ENCODE data around the gene TRMT10A.

Gene TRMT10A

DNA sequence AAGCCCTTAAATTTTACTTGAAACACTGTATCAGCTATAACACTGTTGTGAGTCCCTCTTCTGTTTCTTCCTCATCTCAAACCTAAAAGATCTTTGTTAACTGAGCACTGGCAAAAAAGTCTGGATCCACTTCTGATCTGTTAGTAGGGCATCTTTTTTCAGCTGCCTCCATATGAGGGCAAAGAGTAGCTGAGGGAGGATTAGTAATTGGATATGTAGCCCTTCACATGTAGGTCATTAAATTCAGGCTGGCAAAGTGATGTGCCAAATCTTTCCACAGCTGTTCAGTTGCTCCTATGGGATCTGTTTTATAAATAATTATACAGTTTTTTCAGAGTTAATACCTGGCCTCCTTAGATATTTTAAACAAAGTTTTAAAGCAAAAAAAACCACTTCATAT is 1.1 kb upstream of the TRMT10A start:
- H3K27me3 ChIP-seq (ENCODE audit: control insufficient read depth in 3 of 3, insufficient read depth in 3 of 3, low read depth in 1 of 3, low read length in 3 of 3): no peaks in the 10 kb centered on the region
- H2BK120ac ChIP-seq (ENCODE audit: low read depth, low read length): no peak overlapping the region
- no peak overlapping the region for H3K23ac ChIP-seq (ENCODE audit: low read depth, low read length, poor library complexity)
- no peak overlapping the region for H4K91ac ChIP-seq (ENCODE audit: low read depth, low read length, poor library complexity)
- no peak overlapping the region for H3K27ac ChIP-seq (replicated peaks; ENCODE audit: low read length)
- no peak overlapping the region for H4K8ac ChIP-seq (ENCODE audit: low read depth, low read length)
- H3K18ac ChIP-seq (ENCODE audit: low read length): no peak overlapping the region
- H2BK15ac ChIP-seq (ENCODE audit: low read length): no peak overlapping the region
- H2BK5ac ChIP-seq (ENCODE audit: low read length): no peak overlapping the region
- no peak overlapping the region for H3K9ac ChIP-seq (ENCODE audit: low read depth, low read length, poor library complexity)
- H3K79me1 ChIP-seq (ENCODE audit: low read depth, low read length): no peaks in the 10 kb centered on the region
- no peaks in the 10 kb centered on the region for H3K4me1 ChIP-seq (ENCODE audit: control insufficient read depth in 2 of 2, insufficient read depth in 1 of 2, low read depth in 1 of 2, low read length in 2 of 2)
- H2AFZ ChIP-seq (ENCODE audit: low read length): peak overlapping the region; percentile 95
- no peak overlapping the region for H3K4ac ChIP-seq (ENCODE audit: low read length)
- H3K4me3 ChIP-seq (ENCODE audit: low read length in 2 of 2): no peak overlapping the region
- no peaks in the 10 kb centered on the region for H3K9me3 ChIP-seq (replicated peaks in 1 of 2; ENCODE audit: control insufficient read depth in 2 of 2, insufficient read depth in 1 of 2, low read depth in 1 of 2, low read length in 2 of 2)
- no peak overlapping the region for H2BK12ac ChIP-seq (ENCODE audit: low read length)
- H3K36me3 ChIP-seq (replicated peaks in 1 of 2; ENCODE audit: control insufficient read depth in 2 of 2, insufficient read depth in 2 of 2, low read length in 2 of 2): no peaks in the 10 kb centered on the region
- no peak overlapping the region for H3K4me2 ChIP-seq (ENCODE audit: insufficient read depth, low read length, poor library complexity, severe bottlenecking)
- no peak overlapping the region for H2AK5ac ChIP-seq (ENCODE audit: low read depth, low read length)
- H3K14ac ChIP-seq (ENCODE audit: low read length): no peak overlapping the region
- no peak for DNase-seq (ENCODE audit: low spot score)

DNA sequence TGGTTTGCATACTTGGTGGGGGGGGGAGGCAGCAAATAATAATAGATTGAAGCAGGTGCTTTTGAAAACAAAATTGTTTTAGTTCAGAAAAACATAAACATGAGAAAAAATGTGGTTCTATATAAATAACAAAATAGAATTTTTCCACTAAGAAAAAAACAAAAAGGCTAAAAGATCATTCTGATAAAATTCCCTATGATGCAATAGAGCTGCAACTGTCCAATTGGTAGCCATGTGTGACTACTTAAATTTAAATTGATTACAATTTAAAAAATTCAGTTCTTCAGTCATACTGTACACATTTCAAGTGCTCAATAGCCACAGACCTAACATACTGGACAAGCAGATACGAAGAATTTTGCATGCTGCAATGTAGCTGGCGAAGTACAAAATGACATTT is 11.0 kb downstream of the TRMT10A start:
- H3K14ac ChIP-seq (ENCODE audit: low read length): no peak overlapping the region
- no peak overlapping the region for H2BK15ac ChIP-seq (ENCODE audit: low read length)
- H2BK12ac ChIP-seq (ENCODE audit: low read length): no peak overlapping the region
- no peak overlapping the region for H2BK120ac ChIP-seq (ENCODE audit: low read depth, low read length)
- no peak overlapping the region for H3K4me3 ChIP-seq (ENCODE audit: low read length in 2 of 2)
- H3K18ac ChIP-seq (ENCODE audit: low read length): no peak overlapping the region
- no peak overlapping the region for H4K8ac ChIP-seq (ENCODE audit: low read depth, low read length)
- no peak overlapping the region for H2BK5ac ChIP-seq (ENCODE audit: low read length)
- no peaks in the 10 kb centered on the region for H3K9me3 ChIP-seq (replicated peaks in 1 of 2; ENCODE audit: control insufficient read depth in 2 of 2, insufficient read depth in 1 of 2, low read depth in 1 of 2, low read length in 2 of 2)
- H2AK5ac ChIP-seq (ENCODE audit: low read depth, low read length): no peak overlapping the region
- no peak overlapping the region for H3K27ac ChIP-seq (replicated peaks; ENCODE audit: low read length)
- H3K79me1 ChIP-seq (ENCODE audit: low read depth, low read length): no peaks in the 10 kb centered on the region
- peaks cover 0 to 2% of the 10 kb centered on the region in 2 donors for H3K36me3 ChIP-seq (replicated peaks in 1 of 2; ENCODE audit: control insufficient read depth in 2 of 2, insufficient read depth in 2 of 2, low read length in 2 of 2)
- no peak overlapping the region for H4K91ac ChIP-seq (ENCODE audit: low read depth, low read length, poor library complexity)
- no peaks in the 10 kb centered on the region for H3K4me1 ChIP-seq (ENCODE audit: control insufficient read depth in 2 of 2, insufficient read depth in 1 of 2, low read depth in 1 of 2, low read length in 2 of 2)
- H3K23ac ChIP-seq (ENCODE audit: low read depth, low read length, poor library complexity): no peak overlapping the region
- H3K9ac ChIP-seq (ENCODE audit: low read depth, low read length, poor library complexity): no peak overlapping the region
- no peaks in the 10 kb centered on the region for H3K27me3 ChIP-seq (ENCODE audit: control insufficient read depth in 3 of 3, insufficient read depth in 3 of 3, low read depth in 1 of 3, low read length in 3 of 3)
- H3K4ac ChIP-seq (ENCODE audit: low read length): no peak overlapping the region
- no peak overlapping the region for H3K4me2 ChIP-seq (ENCODE audit: insufficient read depth, low read length, poor library complexity, severe bottlenecking)
- no peak for DNase-seq (ENCODE audit: low spot score)
- no CpG with 5 or more reads among the region's 2 CpGs for WGBS, 2 donors (ENCODE audit: extremely low coverage in 2 of 2, insufficient read length in 2 of 2, insufficient replicate concordance in 1 of 2)
- no peak overlapping the region for H2AFZ ChIP-seq (ENCODE audit: low read length)

DNA sequence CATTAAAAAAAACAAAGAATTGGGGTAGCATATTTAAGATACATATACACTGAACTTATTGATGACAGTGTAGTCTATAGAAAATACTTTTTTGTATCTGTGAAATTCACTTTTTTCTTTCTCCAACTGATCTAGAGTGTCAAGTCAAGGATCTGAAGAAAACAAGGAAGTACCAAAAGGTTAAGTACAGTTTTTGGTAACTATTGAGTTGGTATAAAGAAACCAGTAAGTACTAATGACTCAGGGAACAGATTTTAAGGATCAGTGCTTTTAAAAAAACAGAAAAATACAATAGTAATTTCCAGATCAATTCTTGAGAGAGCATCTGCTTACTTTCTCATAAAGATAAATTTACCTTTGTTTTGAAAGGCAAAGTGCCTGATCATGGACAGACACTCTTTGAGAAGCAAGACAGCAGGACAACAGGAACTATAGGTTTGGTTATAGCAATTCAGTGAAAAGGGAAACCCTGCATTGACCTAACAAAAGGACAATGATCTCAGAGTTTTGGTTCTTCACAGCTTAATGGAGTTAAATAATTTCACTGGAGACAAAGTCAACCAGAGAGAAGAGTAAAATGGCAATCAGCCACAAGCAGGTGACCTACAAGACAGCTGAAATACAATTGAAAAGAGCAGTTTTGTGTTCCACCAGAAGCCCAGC is 23.4 kb downstream of the TRMT10A start:
- H2BK12ac ChIP-seq (ENCODE audit: low read length): no peak overlapping the region
- no peak overlapping the region for H3K4me3 ChIP-seq (ENCODE audit: low read length in 2 of 2)
- no peak overlapping the region for H2AK5ac ChIP-seq (ENCODE audit: low read depth, low read length)
- H2BK120ac ChIP-seq (ENCODE audit: low read depth, low read length): no peak overlapping the region
- no peak overlapping the region for H3K23ac ChIP-seq (ENCODE audit: low read depth, low read length, poor library complexity)
- no peaks in the 10 kb centered on the region for H3K79me1 ChIP-seq (ENCODE audit: low read depth, low read length)
- peak overlapping the region; percentile 43 for H2AFZ ChIP-seq (ENCODE audit: low read length)
- DNase-seq (ENCODE audit: low spot score): no peak
- H3K14ac ChIP-seq (ENCODE audit: low read length): no peak overlapping the region
- no peak overlapping the region for H3K4ac ChIP-seq (ENCODE audit: low read length)
- H4K91ac ChIP-seq (ENCODE audit: low read depth, low read length, poor library complexity): no peak overlapping the region
- H3K18ac ChIP-seq (ENCODE audit: low read length): no peak overlapping the region
- no peaks in the 10 kb centered on the region for H3K36me3 ChIP-seq (replicated peaks in 1 of 2; ENCODE audit: control insufficient read depth in 2 of 2, insufficient read depth in 2 of 2, low read length in 2 of 2)
- no peak overlapping the region for H4K8ac ChIP-seq (ENCODE audit: low read depth, low read length)
- no peaks in the 10 kb centered on the region for H3K27me3 ChIP-seq (ENCODE audit: control insufficient read depth in 3 of 3, insufficient read depth in 3 of 3, low read depth in 1 of 3, low read length in 3 of 3)
- no peak overlapping the region for H2BK15ac ChIP-seq (ENCODE audit: low read length)
- H3K27ac ChIP-seq (replicated peaks; ENCODE audit: low read length): no peak overlapping the region
- no peaks in the 10 kb centered on the region for H3K9me3 ChIP-seq (replicated peaks in 1 of 2; ENCODE audit: control insufficient read depth in 2 of 2, insufficient read depth in 1 of 2, low read depth in 1 of 2, low read length in 2 of 2)
- H3K4me1 ChIP-seq (ENCODE audit: control insufficient read depth in 2 of 2, insufficient read depth in 1 of 2, low read depth in 1 of 2, low read length in 2 of 2): no peaks in the 10 kb centered on the region
- no peak overlapping the region for H2BK5ac ChIP-seq (ENCODE audit: low read length)
- no peak overlapping the region for H3K9ac ChIP-seq (ENCODE audit: low read depth, low read length, poor library complexity)
- no peak overlapping the region for H3K4me2 ChIP-seq (ENCODE audit: insufficient read depth, low read length, poor library complexity, severe bottlenecking)

DNA sequence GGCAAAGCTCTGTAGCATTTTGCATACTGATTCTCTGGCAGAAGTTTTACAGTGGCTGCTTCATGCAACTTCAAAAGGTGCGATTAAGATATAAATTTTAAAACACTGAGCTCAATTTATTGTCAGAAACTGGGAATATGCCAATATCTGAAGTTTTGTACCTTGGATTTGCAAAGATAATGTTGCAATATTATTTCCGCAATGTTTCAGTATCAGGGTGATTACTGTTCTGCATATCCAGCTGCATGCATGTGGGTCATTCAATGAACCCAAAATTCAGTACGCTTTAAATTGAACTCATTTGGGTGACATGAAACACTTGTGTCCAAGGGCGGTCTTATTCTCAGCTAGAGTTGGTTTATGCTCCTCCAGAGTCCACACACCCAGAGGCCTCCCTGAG is 26.2 kb downstream of the TRMT10A start:
- Histone ChIP-seq H3K18ac (ENCODE audit: low read length) (no peak overlapping the region), H3K4me3 (ENCODE audit: low read length in 2 of 2) (no peak overlapping the region), H3K23ac (ENCODE audit: low read depth, low read length, poor library complexity) (no peak overlapping the region), H3K9me3 (replicated peaks in 1 of 2; ENCODE audit: control insufficient read depth in 2 of 2, insufficient read depth in 1 of 2, low read depth in 1 of 2, low read length in 2 of 2) (no peaks in the 10 kb centered on the region), H3K9ac (ENCODE audit: low read depth, low read length, poor library complexity) (no peak overlapping the region), H3K27me3 (ENCODE audit: control insufficient read depth in 3 of 3, insufficient read depth in 3 of 3, low read depth in 1 of 3, low read length in 3 of 3) (no peaks in the 10 kb centered on the region), H4K91ac (ENCODE audit: low read depth, low read length, poor library complexity) (no peak overlapping the region), H2BK120ac (ENCODE audit: low read depth, low read length) (no peak overlapping the region), H3K4me1 (ENCODE audit: control insufficient read depth in 2 of 2, insufficient read depth in 1 of 2, low read depth in 1 of 2, low read length in 2 of 2) (no peaks in the 10 kb centered on the region), H3K27ac (replicated peaks; ENCODE audit: low read length) (no peak overlapping the region), H3K4me2 (ENCODE audit: insufficient read depth, low read length, poor library complexity, severe bottlenecking) (no peak overlapping the region), H2BK15ac (ENCODE audit: low read length) (no peak overlapping the region), H3K4ac (ENCODE audit: low read length) (no peak overlapping the region), H3K36me3 (replicated peaks in 1 of 2; ENCODE audit: control insufficient read depth in 2 of 2, insufficient read depth in 2 of 2, low read length in 2 of 2) (no peaks in the 10 kb centered on the region), H2BK12ac (ENCODE audit: low read length) (no peak overlapping the region), H2BK5ac (ENCODE audit: low read length) (no peak overlapping the region), H4K8ac (ENCODE audit: low read depth, low read length) (no peak overlapping the region), H2AK5ac (ENCODE audit: low read depth, low read length) (no peak overlapping the region), H2AFZ (ENCODE audit: low read length) (no peak overlapping the region), H3K79me1 (ENCODE audit: low read depth, low read length) (no peaks in the 10 kb centered on the region), H3K14ac (ENCODE audit: low read length) (no peak overlapping the region)
- no peak for DNase-seq (ENCODE audit: low spot score)
- WGBS, 2 donors (ENCODE audit: extremely low coverage in 2 of 2, insufficient read length in 2 of 2, insufficient replicate concordance in 1 of 2): no CpG with 5 or more reads among the region's 4 CpGs

All from neuronal stem cell (in vitro differentiated cells).